Measurements from ENCODE around the gene CMTM3.
"Not testable (repeated sequence)": the region's sequence is repeated elsewhere in the genome, so short reads cannot be mapped to it uniquely, and the experiment has no call there.

DNA sequence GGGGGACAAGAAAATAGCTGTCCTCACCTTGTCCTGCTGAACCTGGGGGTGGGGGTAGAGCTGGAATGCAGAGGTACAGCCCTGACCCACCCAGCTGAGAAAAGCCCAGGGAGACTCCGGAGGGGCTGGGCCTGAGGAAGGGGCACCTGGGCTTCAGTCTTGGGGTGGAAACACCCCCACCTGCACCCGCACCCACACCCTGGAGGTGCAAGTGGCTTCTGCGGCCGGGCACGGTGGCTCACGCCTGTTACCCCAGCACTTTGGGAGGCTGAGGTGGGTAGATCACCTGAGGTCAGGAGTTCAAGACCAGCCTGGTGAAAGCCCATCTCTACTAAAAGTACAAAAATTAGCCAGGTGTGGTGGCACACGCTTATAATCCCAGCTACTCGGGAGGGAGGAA, 7.4 kb downstream of the CMTM3 start:
- TF ChIP-seq, protein P1, sequence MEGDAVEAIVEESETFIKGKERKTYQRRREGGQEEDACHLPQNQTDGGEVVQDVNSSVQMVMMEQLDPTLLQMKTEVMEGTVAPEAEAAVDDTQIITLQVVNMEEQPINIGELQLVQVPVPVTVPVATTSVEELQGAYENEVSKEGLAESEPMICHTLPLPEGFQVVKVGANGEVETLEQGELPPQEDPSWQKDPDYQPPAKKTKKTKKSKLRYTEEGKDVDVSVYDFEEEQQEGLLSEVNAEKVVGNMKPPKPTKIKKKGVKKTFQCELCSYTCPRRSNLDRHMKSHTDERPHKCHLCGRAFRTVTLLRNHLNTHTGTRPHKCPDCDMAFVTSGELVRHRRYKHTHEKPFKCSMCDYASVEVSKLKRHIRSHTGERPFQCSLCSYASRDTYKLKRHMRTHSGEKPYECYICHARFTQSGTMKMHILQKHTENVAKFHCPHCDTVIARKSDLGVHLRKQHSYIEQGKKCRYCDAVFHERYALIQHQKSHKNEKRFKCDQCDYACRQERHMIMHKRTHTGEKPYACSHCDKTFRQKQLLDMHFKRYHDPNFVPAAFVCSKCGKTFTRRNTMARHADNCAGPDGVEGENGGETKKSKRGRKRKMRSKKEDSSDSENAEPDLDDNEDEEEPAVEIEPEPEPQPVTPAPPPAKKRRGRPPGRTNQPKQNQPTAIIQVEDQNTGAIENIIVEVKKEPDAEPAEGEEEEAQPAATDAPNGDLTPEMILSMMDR (IDR thresholded peaks at IDR 0.05; ENCODE audit: insufficient read depth, low read depth, low read length), result not testable (repeated sequence)
- not testable (repeated sequence) for TF ChIP-seq EZH2 (IDR thresholded peaks at IDR 0.05; ENCODE audit: insufficient read depth, low read length)

Measured in astrocyte (in vitro differentiated cells and primary cell).